Fibroblast of skin of abdomen (primary cell): ENCODE results near the gene KLF9. TPM values are rescaled to one million over a fixed set of nuclear protein-coding genes. Genes with fewer than 3 reads are reported as not detected.

Experiments used
- DNase-seq: peaks from one replicate; pipeline ENCODE4 v3.0.0-alpha.2; 2013
- polyA plus RNA-seq, 2 experiments: library from polyadenylated mRNA; unstranded; fragments of 120-200 nt; gene quantifications; one replicate each; pipeline ENCODE4 v1.2.1, GENCODE V29; 2013; ENCODE audit not compliant: insufficient read length in 2 of 2

KLF9 gene
- polyA plus RNA-seq (2013, experiment 1 of 2; ENCODE audit: insufficient read length), result 8.0 TPM
- polyA plus RNA-seq (2013, experiment 2 of 2; ENCODE audit: insufficient read length), result 7.4 TPM

- DNase-seq, result peak; percentile 96
Measured at GRCh38 chr9:70413799-70414775, at the start of gene KLF9. TSS of gene KLF9 (minus strand) at chr9:70414657. CDS start at chr9:70413363, 1,294 bp downstream.

- no peak for DNase-seq
Measured at GRCh38 chr9:70463877-70464276, 49.4 kb upstream of the KLF9 start.

- DNase-seq, result no peak
Measured at GRCh38 chr9:70462300-70462699, 47.8 kb upstream of the KLF9 start.

GRCh38 chr9:70457235-70457634 is 42.8 kb upstream of the KLF9 start:
- DNase-seq, result no peak

- DNase-seq, result no peak
Measured at GRCh38 chr9:70455993-70456704, 41.7 kb upstream of the KLF9 start.

- no peak for DNase-seq
Measured at GRCh38 chr9:70452365-70452764, 37.9 kb upstream of the KLF9 start.

GRCh38 chr9:70451765-70452164 is 37.3 kb upstream of the KLF9 start:
- no peak for DNase-seq

- no peak for DNase-seq
Measured at GRCh38 chr9:70450738-70451137, 36.3 kb upstream of the KLF9 start.

GRCh38 chr9:70449461-70449860 is 35.0 kb upstream of the KLF9 start:
- DNase-seq, result no peak

GRCh38 chr9:70448919-70449318 is 34.5 kb upstream of the KLF9 start:
- DNase-seq, result no peak

- no peak for DNase-seq
Measured at GRCh38 chr9:70444904-70445303, 30.4 kb upstream of the KLF9 start.

GRCh38 chr9:70442328-70442848 is 27.9 kb upstream of the KLF9 start:
- no peak for DNase-seq

GRCh38 chr9:70441622-70442021 is 27.2 kb upstream of the KLF9 start:
- no peak for DNase-seq

GRCh38 chr9:70439991-70440706 is 25.7 kb upstream of the KLF9 start:
- DNase-seq, result peak; percentile 17

GRCh38 chr9:70438341-70438928 is 24.0 kb upstream of the KLF9 start:
- DNase-seq, result peak; percentile 46

- peak; percentile 87 for DNase-seq
Measured at GRCh38 chr9:70435948-70436347, 21.5 kb upstream of the KLF9 start.

- DNase-seq, result no peak
Measured at GRCh38 chr9:70429899-70430298, 15.4 kb upstream of the KLF9 start.

GRCh38 chr9:70428781-70429180 is 14.3 kb upstream of the KLF9 start:
- peak; percentile 40 for DNase-seq

GRCh38 chr9:70427161-70427945 is 12.9 kb upstream of the KLF9 start:
- peak; percentile 43 for DNase-seq

- no peak for DNase-seq
Measured at GRCh38 chr9:70425192-70425591, 10.7 kb upstream of the KLF9 start.

GRCh38 chr9:70422371-70423043 is 8.1 kb upstream of the KLF9 start:
- no peak for DNase-seq
